ENCODE results near the gene DVL2. TPM values are rescaled to one million over a fixed set of nuclear protein-coding genes. Genes with fewer than 3 reads are reported as not detected.

Gene DVL2
- total and polyA plus RNA-seq, 2 of the 13 experiments (the other 11 are each of a cell fraction or from before 2014, with no cell fraction given) = 5.7 to 38.2 TPM

DNA sequence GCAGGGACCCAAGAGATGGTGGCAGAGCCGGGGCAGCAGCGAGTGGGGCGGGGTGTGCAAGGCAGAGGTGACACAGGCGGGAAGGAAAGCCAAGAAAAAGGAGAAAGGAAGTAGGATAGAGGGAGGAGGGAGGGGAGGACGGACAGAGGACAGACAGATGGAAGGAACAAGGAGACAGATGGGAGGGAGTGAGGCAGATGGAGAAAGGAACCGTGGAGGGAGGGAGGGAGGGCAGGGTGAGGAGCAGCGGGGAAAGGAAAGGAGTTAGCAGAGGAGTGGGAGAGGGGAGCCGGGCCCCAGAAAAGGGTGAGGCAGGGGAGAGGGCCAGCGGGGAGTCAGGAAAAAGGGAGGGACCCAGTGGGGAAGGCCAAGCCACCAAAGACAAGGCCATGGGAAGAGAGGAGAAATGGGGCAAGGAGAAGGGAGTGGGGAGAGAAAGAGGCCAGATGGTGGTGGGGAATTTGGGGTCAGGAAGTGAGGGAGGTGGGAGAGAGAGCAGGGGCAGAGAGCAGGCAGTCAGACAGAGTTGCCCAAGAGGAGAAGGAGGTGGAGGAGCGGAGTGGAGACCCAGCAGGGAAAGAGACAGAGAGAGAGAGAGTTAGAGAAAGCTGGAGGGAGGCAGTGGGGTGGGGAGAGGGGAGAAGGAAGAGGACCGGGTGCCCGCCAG lies 41.9 kb downstream of the DVL2 start:
- ChIA-PET POLR2A (no interaction called here), CTCF (ENCODE audit: low intra/inter-chr PET ratio, low total read pairs) (no interaction called here)
- H3K4me1 ChIP-seq (ENCODE audit: insufficient read depth, low read length) = peaks cover 31% of the 10 kb centered on the region
- no peak overlapping the region for H3K4me3 ChIP-seq (replicated peaks in 1 of 3; ENCODE audit: insufficient read depth in 1 of 3, low read depth in 2 of 3, low read length in 3 of 3)
- no peaks in the 10 kb centered on the region for H3K79me2 ChIP-seq (ENCODE audit: insufficient read depth, low read length)
- no peak for FAIRE-seq
- H4K20me1 ChIP-seq (ENCODE audit: insufficient read depth, low read length) = no peaks in the 10 kb centered on the region
- no peaks in the 10 kb centered on the region for H3K27me3 ChIP-seq (ENCODE audit: control insufficient read depth in 1 of 2, insufficient read depth in 2 of 2, low read length in 2 of 2)
- H3K36me3 ChIP-seq (replicated peaks in 1 of 2; ENCODE audit: control insufficient read depth in 1 of 2, insufficient read depth in 2 of 2, low read length in 2 of 2) = no peaks in the 10 kb centered on the region
- DNase-seq (ENCODE audit: low spot score) = no peak
- TF ChIP-seq ZNF224 (CRISPR knock-in tag; IDR thresholded peaks at IDR 0.05) (no peak), ZNF263 (CRISPR knock-in tag; IDR thresholded peaks at IDR 0.05) (peak; percentile 68)
- intact Hi-C loops (cut with micrococcal nuclease; ENCODE audit: unreplicated experiment) (no loop called here), in situ Hi-C loops (cut with HindIII; ENCODE audit: extremely low pct_ligation_motif_present, low pct_unique_long_range_greater_than_20kb) (no loop called here)
- H3K4me2 ChIP-seq (ENCODE audit: low read depth, low read length) = no peak overlapping the region
- no peaks in the 10 kb centered on the region for H3K9me3 ChIP-seq (ENCODE audit: low read length)
- ATAC-seq = no peak
- H2AFZ ChIP-seq (ENCODE audit: low read length) = no peak overlapping the region
- BruUV-seq (replicated peaks) = no TSS peak
- no peak overlapping the region for H3K27ac ChIP-seq (ENCODE audit: extremely low read length, insufficient read depth, low read length)
- 71% methylated on average over 12 of the region's 12 CpGs for WGBS (ENCODE audit: low lambda C conversion rate)
- H3K9ac ChIP-seq (ENCODE audit: insufficient read depth, low read depth, low read length) = no peak overlapping the region

- ATAC-seq = peak; percentile 91
- CTCF ChIA-PET (ENCODE audit: low intra/inter-chr PET ratio, low total read pairs) = no interaction called here
- no peak overlapping the region for H3K9ac ChIP-seq (ENCODE audit: insufficient read depth, low read depth, low read length)
- no peaks in the 10 kb centered on the region for H3K36me3 ChIP-seq (replicated peaks in 1 of 2; ENCODE audit: control insufficient read depth in 1 of 2, insufficient read depth in 2 of 2, low read length in 2 of 2)
- H3K79me2 ChIP-seq (ENCODE audit: insufficient read depth, low read length) = no peaks in the 10 kb centered on the region
- peak overlapping the region; percentile 58 for H3K4me2 ChIP-seq (ENCODE audit: low read depth, low read length)
- no peaks in the 10 kb centered on the region for H4K20me1 ChIP-seq (ENCODE audit: insufficient read depth, low read length)
- H3K9me3 ChIP-seq (ENCODE audit: low read length) = no peaks in the 10 kb centered on the region
- H3K4me3 ChIP-seq (replicated peaks in 1 of 3; ENCODE audit: insufficient read depth in 1 of 3, low read depth in 2 of 3, low read length in 3 of 3) = peak overlapping the region in 1 of 3 experiments; percentile 28; a peak in 1 of 6 replicates
- H3K27ac ChIP-seq (ENCODE audit: extremely low read length, insufficient read depth, low read length) = no peak overlapping the region
- in situ Hi-C loops (cut with HindIII; ENCODE audit: extremely low pct_ligation_motif_present, low pct_unique_long_range_greater_than_20kb) = no loop called here
- WGBS (ENCODE audit: low lambda C conversion rate) = 52% methylated on average over 24 of the region's 26 CpGs
- no TSS peak for BruUV-seq (replicated peaks)
- POLR2A ChIA-PET = interaction anchor here (0.7 to 1.5 kb wide), 4 partner anchors 12 to 78 kb away, joined by 3 to 4 read pairs (median 4); partner anchors contain the start of genes ASGR1 and ASGR2
- peak; percentile 52 for FAIRE-seq
- no peaks in the 10 kb centered on the region for H3K27me3 ChIP-seq (ENCODE audit: control insufficient read depth in 1 of 2, insufficient read depth in 2 of 2, low read length in 2 of 2)
- peak; percentile 50 for DNase-seq (ENCODE audit: low spot score)
- H2AFZ ChIP-seq (ENCODE audit: low read length) = no peak overlapping the region
- H3K4me1 ChIP-seq (ENCODE audit: insufficient read depth, low read length) = peaks cover 33% of the 10 kb centered on the region
- intact Hi-C loops (cut with micrococcal nuclease; ENCODE audit: unreplicated experiment) = no loop called here
- TF ChIP-seq, protein P1, sequence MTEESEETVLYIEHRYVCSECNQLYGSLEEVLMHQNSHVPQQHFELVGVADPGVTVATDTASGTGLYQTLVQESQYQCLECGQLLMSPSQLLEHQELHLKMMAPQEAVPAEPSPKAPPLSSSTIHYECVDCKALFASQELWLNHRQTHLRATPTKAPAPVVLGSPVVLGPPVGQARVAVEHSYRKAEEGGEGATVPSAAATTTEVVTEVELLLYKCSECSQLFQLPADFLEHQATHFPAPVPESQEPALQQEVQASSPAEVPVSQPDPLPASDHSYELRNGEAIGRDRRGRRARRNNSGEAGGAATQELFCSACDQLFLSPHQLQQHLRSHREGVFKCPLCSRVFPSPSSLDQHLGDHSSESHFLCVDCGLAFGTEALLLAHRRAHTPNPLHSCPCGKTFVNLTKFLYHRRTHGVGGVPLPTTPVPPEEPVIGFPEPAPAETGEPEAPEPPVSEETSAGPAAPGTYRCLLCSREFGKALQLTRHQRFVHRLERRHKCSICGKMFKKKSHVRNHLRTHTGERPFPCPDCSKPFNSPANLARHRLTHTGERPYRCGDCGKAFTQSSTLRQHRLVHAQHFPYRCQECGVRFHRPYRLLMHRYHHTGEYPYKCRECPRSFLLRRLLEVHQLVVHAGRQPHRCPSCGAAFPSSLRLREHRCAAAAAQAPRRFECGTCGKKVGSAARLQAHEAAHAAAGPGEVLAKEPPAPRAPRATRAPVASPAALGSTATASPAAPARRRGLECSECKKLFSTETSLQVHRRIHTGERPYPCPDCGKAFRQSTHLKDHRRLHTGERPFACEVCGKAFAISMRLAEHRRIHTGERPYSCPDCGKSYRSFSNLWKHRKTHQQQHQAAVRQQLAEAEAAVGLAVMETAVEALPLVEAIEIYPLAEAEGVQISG (CRISPR knock-in tag; IDR thresholded peaks at IDR 0.05) = peak; percentile 92
- peak; percentile 21; the same call in 1 of the 3 replicates for TF ChIP-seq MXI1 (IDR thresholded peaks at IDR 0.05; ENCODE audit: borderline replicate concordance, low read depth, low read length)
- 0 out of 2 replicates have a peak, but pooled peaks have one; percentile 29 for TF ChIP-seq ARNTL (CRISPR knock-in tag; IDR thresholded peaks at IDR 0.05)
- TF ChIP-seq, protein P2, sequence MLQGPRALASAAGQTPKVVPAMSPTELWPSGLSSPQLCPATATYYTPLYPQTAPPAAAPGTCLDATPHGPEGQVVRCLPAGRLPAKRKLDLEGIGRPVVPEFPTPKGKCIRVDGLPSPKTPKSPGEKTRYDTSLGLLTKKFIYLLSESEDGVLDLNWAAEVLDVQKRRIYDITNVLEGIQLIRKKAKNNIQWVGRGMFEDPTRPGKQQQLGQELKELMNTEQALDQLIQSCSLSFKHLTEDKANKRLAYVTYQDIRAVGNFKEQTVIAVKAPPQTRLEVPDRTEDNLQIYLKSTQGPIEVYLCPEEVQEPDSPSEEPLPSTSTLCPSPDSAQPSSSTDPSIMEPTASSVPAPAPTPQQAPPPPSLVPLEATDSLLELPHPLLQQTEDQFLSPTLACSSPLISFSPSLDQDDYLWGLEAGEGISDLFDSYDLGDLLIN (CRISPR knock-in tag; IDR thresholded peaks at IDR 0.05; ENCODE audit: borderline replicate concordance) = 0 out of 2 replicates have a peak, but pooled peaks have one; percentile 46
- TF ChIP-seq RAD21 (CRISPR knock-in tag; IDR thresholded peaks at IDR 0.05) = 0 out of 2 replicates have a peak, but pooled peaks have one; percentile 8
- peak; percentile 55; the same call in 1 of the 2 replicates for TF ChIP-seq ELF1 (CRISPR knock-in tag; IDR thresholded peaks at IDR 0.05)
- TF ChIP-seq TBP (CRISPR knock-in tag; IDR thresholded peaks at IDR 0.05) = 0 out of 2 replicates have a peak, but pooled peaks have one; percentile 69
Measured at GRCh38 chr17:7191571-7192270, 42.6 kb downstream of the DVL2 start.

All from HepG2 (cell line).